CD8-positive, alpha-beta memory T cell (primary cell): ENCODE data around the gene DOCK6. TPM values are rescaled to one million over a fixed set of nuclear protein-coding genes. Genes with fewer than 3 reads are reported as not detected.
"Not testable (repeated sequence)": the region's sequence is repeated elsewhere in the genome, so short reads cannot be mapped to it uniquely, and the experiment has no call there.

ENCODE experiments used
- CTCF ChIA-PET: fragments of 350-600 bp; sonication (Branson Sonifier 250); formaldehyde crosslinking; loops from one replicate; lab custom pipeline; 2021; ENCODE audit warnings: antibody characterized with exemption; lab: Charles Lee
- POLR2A ChIA-PET: fragments of 350-600 bp; sonication (Branson Sonifier 250); formaldehyde crosslinking; loops from one replicate; lab custom pipeline; 2021; ENCODE audit warnings: antibody characterized with exemption; lab: Charles Lee
- DNase-seq, 5 donors: peaks; one replicate each; pipeline versions ENCODE4 v3.0.0 to v3.0.0-alpha.2; 2020 to 2022; ENCODE audit warnings: mixed read lengths in 1 of 5
- H3K27ac ChIP-seq: one replicate; pipeline ENCODE4 v1.7.0; 2013; ENCODE audit warnings: low read depth, mild to moderate bottlenecking, low read length, moderate library complexity
- H3K27me3 ChIP-seq: 2 replicates; pipeline ENCODE4 v1.7.0; 2013; ENCODE audit warnings: low read length, mild to moderate bottlenecking; ENCODE audit not compliant: insufficient read depth, poor library complexity, severe bottlenecking
- H3K36me3 ChIP-seq: 2 replicates; pipeline ENCODE4 v1.7.0; 2013; ENCODE audit warnings: mild to moderate bottlenecking, low read length, moderate library complexity; ENCODE audit not compliant: insufficient read depth
- H3K4me1 ChIP-seq: 2 replicates; pipeline ENCODE4 v1.7.0; 2013; ENCODE audit warnings: mild to moderate bottlenecking, low read length, moderate library complexity; ENCODE audit not compliant: insufficient read depth
- H3K4me3 ChIP-seq: 2 replicates; pipeline ENCODE4 v1.7.0; 2013; ENCODE audit warnings: mild to moderate bottlenecking, low read length
- H3K9me3 ChIP-seq: 2 replicates; pipeline ENCODE4 v1.7.0; 2013; ENCODE audit warnings: mild to moderate bottlenecking, low read length
- H3K27ac Mint-ChIP-seq, 8 donors: one replicate each; pipeline ENCODE4 v1.8.0; 2020 to 2021; ENCODE audit warnings: mixed read lengths in 8 of 8, mild to moderate bottlenecking in 6 of 8, inconsistent platforms in 3 of 8, moderate library complexity in 3 of 8
- H3K27me3 Mint-ChIP-seq, 2 donors: one replicate each; pipeline ENCODE4 v1.8.0; 2020 to 2021; ENCODE audit warnings: mixed read lengths in 2 of 2, mild to moderate bottlenecking in 1 of 2, moderate library complexity in 1 of 2
- H3K36me3 Mint-ChIP-seq, 3 donors: one replicate each; pipeline ENCODE4 v1.8.0; 2020 to 2021; ENCODE audit warnings: mixed read lengths in 3 of 3, inconsistent platforms in 1 of 3, mild to moderate bottlenecking in 1 of 3
- H3K4me1 Mint-ChIP-seq, 3 donors: one replicate each; pipeline ENCODE4 v1.8.0; 2020 to 2021; ENCODE audit warnings: mixed read lengths in 3 of 3, inconsistent platforms in 1 of 3, mild to moderate bottlenecking in 1 of 3
- H3K4me3 Mint-ChIP-seq, 7 donors: one replicate each; pipeline ENCODE4 v1.8.0; 2020 to 2021; ENCODE audit warnings: mixed read lengths in 7 of 7, mild to moderate bottlenecking in 6 of 7, moderate library complexity in 4 of 7, inconsistent platforms in 2 of 7
- H3K9me3 Mint-ChIP-seq, 5 donors: one replicate each; pipeline ENCODE4 v1.8.0; 2020 to 2022; ENCODE audit warnings: mixed read lengths in 5 of 5, mild to moderate bottlenecking in 3 of 5, moderate library complexity in 2 of 5, inconsistent platforms in 1 of 5
- polyA plus RNA-seq: library from polyadenylated mRNA; unstranded; fragments of 300-500 nt; fragmentation: Illumina TruSeq; gene quantifications from one replicate; pipeline ENCODE4 v1.2.3, GENCODE V29; 2021
- total RNA-seq, 2 experiments: library from RNA; stranded (reverse); gene quantifications; one replicate each; pipeline ENCODE4 v1.2.3, GENCODE V29; 2021

DOCK6 gene
- total and polyA plus RNA-seq, 3 experiments from 2014 or later: 0.71 to 3.5 (median 2.3) TPM

GRCh38 chr19:11164879-11165406 is 97.4 kb downstream of the DOCK6 start:
- H3K4me1 ChIP-seq: no peaks in the 10 kb centered on the region
- Mint-ChIP-seq H3K9me3 (peaks cover 0 to 2% (median 0%) of the 10 kb centered on the region in 5 donors), H3K27me3 (peaks cover 3 to 5% of the 10 kb centered on the region in 2 donors), H3K27ac (no peak overlapping the region), H3K4me1 (no peaks in the 10 kb centered on the region), H3K36me3 (no peaks in the 10 kb centered on the region), H3K4me3 (no peak overlapping the region)
- CTCF ChIA-PET: no interaction called here
- H3K27me3 ChIP-seq: no peaks in the 10 kb centered on the region
- no peak for DNase-seq
- H3K36me3 ChIP-seq: no peaks in the 10 kb centered on the region
- H3K9me3 ChIP-seq: no peaks in the 10 kb centered on the region
- no peak overlapping the region for H3K4me3 ChIP-seq
- no peak overlapping the region for H3K27ac ChIP-seq
- POLR2A ChIA-PET: no interaction called here

- DNase-seq: no peak
- Histone ChIP-seq H3K4me3 (no peak overlapping the region), H3K4me1 (no peaks in the 10 kb centered on the region), H3K27ac (no peak overlapping the region), H3K9me3 (no peaks in the 10 kb centered on the region), H3K27me3 (no peaks in the 10 kb centered on the region), H3K36me3 (no peaks in the 10 kb centered on the region)
- Mint-ChIP-seq H3K4me3 (no peak overlapping the region), H3K27ac (no peak overlapping the region), H3K36me3 (no peaks in the 10 kb centered on the region), H3K27me3 (peaks cover 3 to 5% of the 10 kb centered on the region in 2 donors), H3K9me3 (peaks cover 0 to 2% (median 0%) of the 10 kb centered on the region in 5 donors), H3K4me1 (no peaks in the 10 kb centered on the region)
- ChIA-PET CTCF (interaction anchor here (0.9 kb wide), 1 partner anchor 146 kb away, joined by 3 read pairs; no protein-coding TSS in a partner anchor), POLR2A (no interaction called here)
These were observed 98.0 kb downstream of the DOCK6 start for GRCh38 chr19:11164296-11164695.

GRCh38 chr19:11160440-11160768 is 101.9 kb downstream of the DOCK6 start:
- H3K4me1 Mint-ChIP-seq, POLR2A ChIA-PET, DNase-seq, H3K9me3 ChIP-seq, H3K4me3 Mint-ChIP-seq, H3K27me3 ChIP-seq, H3K36me3 Mint-ChIP-seq, H3K36me3 ChIP-seq, H3K27ac ChIP-seq, H3K27me3 Mint-ChIP-seq, H3K4me1 ChIP-seq, CTCF ChIA-PET, H3K9me3 Mint-ChIP-seq, H3K4me3 ChIP-seq: not testable (repeated sequence)
- H3K27ac Mint-ChIP-seq: peak overlapping the region in 1 of 8 donors; percentile 24

- POLR2A ChIA-PET: no interaction called here
- H3K4me3 Mint-ChIP-seq: peak overlapping the region in 1 of 7 donors; percentile 36
These were observed 102.5 kb downstream of the DOCK6 start for GRCh38 chr19:11159598-11160439.

GRCh38 chr19:11155373-11156120 is 106.8 kb downstream of the DOCK6 start, which contains the start of gene SPC24:
Gene SPC24 (minus strand): TSS chr19:11155782. CDS start chr19:11155776, 6 bp downstream.
- Histone ChIP-seq H3K4me1 (peaks cover 6% of the 10 kb centered on the region), H3K27me3 (no peaks in the 10 kb centered on the region), H3K9me3 (no peaks in the 10 kb centered on the region), H3K27ac (peak within 1 kb of the TSS; percentile 66), H3K4me3 (peak within 1 kb of the TSS; percentile 83), H3K36me3 (no peaks in the 10 kb centered on the region)
- H3K4me1 Mint-ChIP-seq: peaks cover 11 to 18% (median 16%) of the 10 kb centered on the region in 3 donors
- H3K4me3 Mint-ChIP-seq: peak within 1 kb of the TSS; percentile 79 to 92 (median 87)
- DNase-seq: peak; percentile 84 to 93 (median 89)
- peaks cover 0 to 2% (median 0%) of the 10 kb centered on the region in 5 donors for H3K9me3 Mint-ChIP-seq
- H3K27ac Mint-ChIP-seq: peak within 1 kb of the TSS; percentile 30 to 83 (median 52)
- H3K36me3 Mint-ChIP-seq: no peaks in the 10 kb centered on the region
- CTCF ChIA-PET: interaction anchor here (0.9 to 2.2 kb wide), 3 partner anchors 30 to 227 kb away, joined by 3 to 6 read pairs (median 4); no protein-coding TSS in a partner anchor
- no peaks in the 10 kb centered on the region for H3K27me3 Mint-ChIP-seq
- POLR2A ChIA-PET: interaction anchor here (0.6 to 1.4 kb wide), 2 partner anchors 60 to 195 kb away, joined by 3 to 6 read pairs; partner anchors contain the start of gene SMARCA4

More at GRCh38 chr19:11159598-11160439, 102.5 kb downstream of the DOCK6 start:
- Histone ChIP-seq H3K36me3 (no peaks in the 10 kb centered on the region), H3K27ac (no peak overlapping the region), H3K27me3 (no peaks in the 10 kb centered on the region), H3K4me1 (peaks cover 6% of the 10 kb centered on the region), H3K9me3 (no peaks in the 10 kb centered on the region), H3K4me3 (no peak overlapping the region)
- no peak for DNase-seq
- H3K27me3 Mint-ChIP-seq: peaks cover 0 to 3% of the 10 kb centered on the region in 2 donors
- H3K9me3 Mint-ChIP-seq: peaks cover 0 to 2% (median 0%) of the 10 kb centered on the region in 5 donors
- CTCF ChIA-PET: no interaction called here
- H3K27ac Mint-ChIP-seq: peak overlapping the region in 1 of 8 donors; percentile 24
- no peaks in the 10 kb centered on the region for H3K36me3 Mint-ChIP-seq
- peaks cover 6 to 13% (median 10%) of the 10 kb centered on the region in 3 donors for H3K4me1 Mint-ChIP-seq

GRCh38 chr19:11154683-11155047 is 107.7 kb downstream of the DOCK6 start:
- ChIA-PET CTCF (interaction anchor here (0.9 to 2.2 kb wide), 3 partner anchors 29 to 228 kb away, joined by 3 to 6 read pairs (median 4); no protein-coding TSS in a partner anchor), POLR2A (no interaction called here)
- Mint-ChIP-seq H3K4me1 (peaks cover 11 to 18% (median 16%) of the 10 kb centered on the region in 3 donors), H3K27ac (peak overlapping the region in 5 of 8 donors; percentile 6 to 41 (median 14)), H3K36me3 (no peaks in the 10 kb centered on the region), H3K9me3 (no peaks in the 10 kb centered on the region), H3K4me3 (peak overlapping the region; percentile 75 to 92 (median 80)), H3K27me3 (no peaks in the 10 kb centered on the region)
- H3K9me3 ChIP-seq: no peaks in the 10 kb centered on the region
- DNase-seq: no peak
- no peaks in the 10 kb centered on the region for H3K27me3 ChIP-seq
- peaks cover 6% of the 10 kb centered on the region for H3K4me1 ChIP-seq
- no peaks in the 10 kb centered on the region for H3K36me3 ChIP-seq
- peak overlapping the region; percentile 66 for H3K27ac ChIP-seq
- H3K4me3 ChIP-seq: peak overlapping the region; percentile 83

- Histone ChIP-seq H3K9me3 (no peaks in the 10 kb centered on the region), H3K27me3 (no peaks in the 10 kb centered on the region), H3K27ac (no peak overlapping the region), H3K36me3 (no peaks in the 10 kb centered on the region), H3K4me1 (peaks cover 6% of the 10 kb centered on the region), H3K4me3 (no peak overlapping the region)
- H3K4me1 Mint-ChIP-seq: peaks cover 11 to 18% (median 16%) of the 10 kb centered on the region in 3 donors
- H3K9me3 Mint-ChIP-seq: no peaks in the 10 kb centered on the region
- DNase-seq: no peak
- ChIA-PET POLR2A (no interaction called here), CTCF (interaction anchor here (0.7 kb wide), 1 partner anchor 216 kb away, joined by 4 read pairs; no protein-coding TSS in a partner anchor)
- no peak overlapping the region for H3K27ac Mint-ChIP-seq
- no peak overlapping the region for H3K4me3 Mint-ChIP-seq
- no peaks in the 10 kb centered on the region for H3K27me3 Mint-ChIP-seq
- no peaks in the 10 kb centered on the region for H3K36me3 Mint-ChIP-seq
These were observed 109.8 kb downstream of the DOCK6 start for GRCh38 chr19:11152318-11153062.
